GM21786 (cell line): Measurements from ENCODE around the gene CPNE1.

ENCODE experiments used
- ATAC-seq: cut with Tn5 transposase; IDR thresholded peaks from one replicate; pipeline ENCODE4 v1.9.1; 2021; ENCODE audit not compliant: unreplicated experiment

The CPNE1 gene

GRCh38 chr20:35600993-35601973 lies 63.4 kb downstream of the CPNE1 start:
- no peak for ATAC-seq

- no peak for ATAC-seq
Measured at GRCh38 chr20:35600176-35600992, 64.3 kb downstream of the CPNE1 start.

- ATAC-seq: no peak
Measured at GRCh38 chr20:35599776-35600120, 65.0 kb downstream of the CPNE1 start.

- ATAC-seq: no peak
Measured at GRCh38 chr20:35598899-35599775, 65.6 kb downstream of the CPNE1 start.

GRCh38 chr20:35598476-35598875 lies 66.2 kb downstream of the CPNE1 start:
- ATAC-seq: no peak

GRCh38 chr20:35597186-35597585 lies 67.5 kb downstream of the CPNE1 start:
- no peak for ATAC-seq

GRCh38 chr20:35595901-35596300 lies 68.8 kb downstream of the CPNE1 start:
- no peak for ATAC-seq

GRCh38 chr20:35595456-35595855 lies 69.2 kb downstream of the CPNE1 start:
- ATAC-seq: no peak

- no peak for ATAC-seq
Measured at GRCh38 chr20:35592339-35592974, 72.2 kb downstream of the CPNE1 start.

- no peak for ATAC-seq
Measured at GRCh38 chr20:35588397-35588796, 76.3 kb downstream of the CPNE1 start.

- ATAC-seq: no peak
Measured at GRCh38 chr20:35587436-35587835, 77.3 kb downstream of the CPNE1 start.

GRCh38 chr20:35586751-35587425 lies 77.8 kb downstream of the CPNE1 start:
- ATAC-seq: no peak

GRCh38 chr20:35583636-35584560 lies 80.8 kb downstream of the CPNE1 start:
- ATAC-seq: no peak

- ATAC-seq: no peak
Measured at GRCh38 chr20:35582741-35583404, 81.8 kb downstream of the CPNE1 start.

- no peak for ATAC-seq
Measured at GRCh38 chr20:35582131-35582530, 82.6 kb downstream of the CPNE1 start.

- ATAC-seq: no peak
Measured at GRCh38 chr20:35579196-35579595, 85.5 kb downstream of the CPNE1 start.

GRCh38 chr20:35578469-35578868 lies 86.2 kb downstream of the CPNE1 start:
- ATAC-seq: no peak

- no peak for ATAC-seq
Measured at GRCh38 chr20:35576816-35577215, 87.9 kb downstream of the CPNE1 start.
